GM19397 (cell line): Measurements from ENCODE around the gene LTB4R.
A peak's percentile ranks its signal among the peaks of the same experiment; 100 is the strongest.
"Not testable (repeated sequence)": the region's sequence is repeated elsewhere in the genome, so short reads cannot be mapped to it uniquely, and the experiment has no call there.

Experiments used
- ATAC-seq: cut with Tn5 transposase; IDR thresholded peaks from one replicate; pipeline ENCODE4 v1.9.1; 2021; ENCODE audit warnings: mild to moderate bottlenecking, moderate library complexity; ENCODE audit not compliant: unreplicated experiment

Gene LTB4R

GRCh38 chr14:24338843-24339242, 27.5 kb downstream of the LTB4R start:
- ATAC-seq = no peak

- ATAC-seq = peak; percentile 84
Measured at GRCh38 chr14:24339284-24340151, 28.2 kb downstream of the LTB4R start, which contains the start of gene RIPK3. TSS of gene RIPK3 (minus strand) at chr14:24339991. CDS start at chr14:24339826, 165 bp downstream.

GRCh38 chr14:24340606-24341005, 29.3 kb downstream of the LTB4R start:
- ATAC-seq = no peak

- ATAC-seq = no peak
Measured at GRCh38 chr14:24342889-24343288, 31.6 kb downstream of the LTB4R start.

- no peak for ATAC-seq
Measured at GRCh38 chr14:24343795-24344660, 32.7 kb downstream of the LTB4R start.

GRCh38 chr14:24347134-24347533, 35.8 kb downstream of the LTB4R start:
- ATAC-seq = no peak

GRCh38 chr14:24348186-24348585, 36.9 kb downstream of the LTB4R start:
- no peak for ATAC-seq

- no peak for ATAC-seq
Measured at GRCh38 chr14:24349742-24350141, 38.4 kb downstream of the LTB4R start.

- no peak for ATAC-seq
Measured at GRCh38 chr14:24351517-24351916, 40.2 kb downstream of the LTB4R start.

GRCh38 chr14:24353559-24354481, 42.5 kb downstream of the LTB4R start:
- ATAC-seq = no peak

GRCh38 chr14:24354482-24354825, 43.2 kb downstream of the LTB4R start:
- not testable (repeated sequence) for ATAC-seq

- no peak for ATAC-seq
Measured at GRCh38 chr14:24355009-24355408, 43.7 kb downstream of the LTB4R start.

GRCh38 chr14:24356208-24356607, 44.9 kb downstream of the LTB4R start:
- no peak for ATAC-seq

- no peak for ATAC-seq
Measured at GRCh38 chr14:24360281-24360680, 49.0 kb downstream of the LTB4R start.

- no peak for ATAC-seq
Measured at GRCh38 chr14:24361326-24361725, 50.0 kb downstream of the LTB4R start.

- no peak for ATAC-seq
Measured at GRCh38 chr14:24362241-24362960, 51.1 kb downstream of the LTB4R start.

GRCh38 chr14:24363401-24363800, 52.1 kb downstream of the LTB4R start:
- no peak for ATAC-seq

- no peak for ATAC-seq
Measured at GRCh38 chr14:24364841-24365240, 53.5 kb downstream of the LTB4R start.

GRCh38 chr14:24365600-24366412, 54.5 kb downstream of the LTB4R start:
- peak; percentile 34 for ATAC-seq
